AG09319 (cell line): Measurements from ENCODE around the gene COG2.
"Not testable (repeated sequence)": the region's sequence is repeated elsewhere in the genome, so short reads cannot be mapped to it uniquely, and the experiment has no call there.

ENCODE experiments used
- DNase-seq: peaks from one replicate; pipeline ENCODE4 v3.0.0-alpha.2; 2010; ENCODE audit warnings: low read depth; ENCODE audit errors: extremely low read depth
- CTCF ChIP-seq: IDR thresholded peaks from 2 replicates; pipeline ENCODE4 v1.5.1; 2011; ENCODE audit warnings: low read depth, mild to moderate bottlenecking, inconsistent platforms, low read length, moderate library complexity

The COG2 gene

GRCh38 chr1:230696218-230696617 is 53.9 kb downstream of the COG2 start:
- no peak for TF ChIP-seq CTCF
- DNase-seq: no peak

GRCh38 chr1:230696722-230697437 is 54.6 kb downstream of the COG2 start:
- no peak for TF ChIP-seq CTCF
- DNase-seq: no peak

- no peak for TF ChIP-seq CTCF
- DNase-seq: no peak
These were observed 55.8 kb downstream of the COG2 start for GRCh38 chr1:230698130-230698529.

GRCh38 chr1:230698964-230699363 is 56.7 kb downstream of the COG2 start:
- not testable (repeated sequence) for DNase-seq

GRCh38 chr1:230699716-230700115 is 57.4 kb downstream of the COG2 start:
- DNase-seq: no peak
- no peak for TF ChIP-seq CTCF

GRCh38 chr1:230700132-230700531 is 57.9 kb downstream of the COG2 start:
- TF ChIP-seq CTCF: no peak
- DNase-seq: no peak

- no peak for DNase-seq
- no peak for TF ChIP-seq CTCF
These were observed 59.2 kb downstream of the COG2 start for GRCh38 chr1:230701434-230701833.
